CD8-positive, alpha-beta memory T cell (primary cell): ENCODE data around the gene ZXDC. TPM values are rescaled to one million over a fixed set of nuclear protein-coding genes. Genes with fewer than 3 reads are reported as not detected.

Source experiments
- CTCF ChIA-PET: fragments of 350-600 bp; sonication (Branson Sonifier 250); formaldehyde crosslinking; loops from one replicate; lab custom pipeline; 2021; ENCODE audit warnings: antibody characterized with exemption; lab: Charles Lee
- POLR2A ChIA-PET: fragments of 350-600 bp; sonication (Branson Sonifier 250); formaldehyde crosslinking; loops from one replicate; lab custom pipeline; 2021; ENCODE audit warnings: antibody characterized with exemption; lab: Charles Lee
- DNase-seq, 5 donors: peaks; one replicate each; pipeline versions ENCODE4 v3.0.0 to v3.0.0-alpha.2; 2020 to 2022; ENCODE audit warnings: mixed read lengths in 1 of 5
- H3K27ac ChIP-seq: one replicate; pipeline ENCODE4 v1.7.0; 2013; ENCODE audit warnings: low read depth, mild to moderate bottlenecking, low read length, moderate library complexity
- H3K27me3 ChIP-seq: 2 replicates; pipeline ENCODE4 v1.7.0; 2013; ENCODE audit warnings: low read length, mild to moderate bottlenecking; ENCODE audit not compliant: insufficient read depth, poor library complexity, severe bottlenecking
- H3K36me3 ChIP-seq: 2 replicates; pipeline ENCODE4 v1.7.0; 2013; ENCODE audit warnings: mild to moderate bottlenecking, low read length, moderate library complexity; ENCODE audit not compliant: insufficient read depth
- H3K4me1 ChIP-seq: 2 replicates; pipeline ENCODE4 v1.7.0; 2013; ENCODE audit warnings: mild to moderate bottlenecking, low read length, moderate library complexity; ENCODE audit not compliant: insufficient read depth
- H3K4me3 ChIP-seq: 2 replicates; pipeline ENCODE4 v1.7.0; 2013; ENCODE audit warnings: mild to moderate bottlenecking, low read length
- H3K9me3 ChIP-seq: 2 replicates; pipeline ENCODE4 v1.7.0; 2013; ENCODE audit warnings: mild to moderate bottlenecking, low read length
- H3K27ac Mint-ChIP-seq, 8 donors: one replicate each; pipeline ENCODE4 v1.8.0; 2020 to 2021; ENCODE audit warnings: mixed read lengths in 8 of 8, mild to moderate bottlenecking in 6 of 8, inconsistent platforms in 3 of 8, moderate library complexity in 3 of 8
- H3K27me3 Mint-ChIP-seq, 2 donors: one replicate each; pipeline ENCODE4 v1.8.0; 2020 to 2021; ENCODE audit warnings: mixed read lengths in 2 of 2, mild to moderate bottlenecking in 1 of 2, moderate library complexity in 1 of 2
- H3K36me3 Mint-ChIP-seq, 3 donors: one replicate each; pipeline ENCODE4 v1.8.0; 2020 to 2021; ENCODE audit warnings: mixed read lengths in 3 of 3, inconsistent platforms in 1 of 3, mild to moderate bottlenecking in 1 of 3
- H3K4me1 Mint-ChIP-seq, 3 donors: one replicate each; pipeline ENCODE4 v1.8.0; 2020 to 2021; ENCODE audit warnings: mixed read lengths in 3 of 3, inconsistent platforms in 1 of 3, mild to moderate bottlenecking in 1 of 3
- H3K4me3 Mint-ChIP-seq, 7 donors: one replicate each; pipeline ENCODE4 v1.8.0; 2020 to 2021; ENCODE audit warnings: mixed read lengths in 7 of 7, mild to moderate bottlenecking in 6 of 7, moderate library complexity in 4 of 7, inconsistent platforms in 2 of 7
- H3K9me3 Mint-ChIP-seq, 5 donors: one replicate each; pipeline ENCODE4 v1.8.0; 2020 to 2022; ENCODE audit warnings: mixed read lengths in 5 of 5, mild to moderate bottlenecking in 3 of 5, moderate library complexity in 2 of 5, inconsistent platforms in 1 of 5
- polyA plus RNA-seq: library from polyadenylated mRNA; unstranded; fragments of 300-500 nt; fragmentation: Illumina TruSeq; gene quantifications from one replicate; pipeline ENCODE4 v1.2.3, GENCODE V29; 2021
- total RNA-seq, 2 experiments: library from RNA; stranded (reverse); gene quantifications; one replicate each; pipeline ENCODE4 v1.2.3, GENCODE V29; 2021

Gene ZXDC
- total and polyA plus RNA-seq, 3 experiments from 2014 or later = 24.2 to 25.0 (median 24.6) TPM

- POLR2A ChIA-PET = no interaction called here
- H3K27ac Mint-ChIP-seq = no peak overlapping the region
- Histone ChIP-seq H3K27me3 (no peaks in the 10 kb centered on the region), H3K36me3 (no peaks in the 10 kb centered on the region), H3K4me3 (no peak overlapping the region), H3K4me1 (no peaks in the 10 kb centered on the region), H3K27ac (no peak overlapping the region), H3K9me3 (no peaks in the 10 kb centered on the region)
- H3K4me1 Mint-ChIP-seq = no peaks in the 10 kb centered on the region
- no peaks in the 10 kb centered on the region for H3K36me3 Mint-ChIP-seq
- CTCF ChIA-PET = no interaction called here
- H3K27me3 Mint-ChIP-seq = peaks cover 8 to 38% of the 10 kb centered on the region in 2 donors
- H3K9me3 Mint-ChIP-seq = peaks cover 0 to 1% (median 0%) of the 10 kb centered on the region in 5 donors
- no peak for DNase-seq
- H3K4me3 Mint-ChIP-seq = no peak overlapping the region
Observed at GRCh38 chr3:126401611-126402160, 74.0 kb downstream of the ZXDC start.

- no peaks in the 10 kb centered on the region for H3K4me1 Mint-ChIP-seq
- H3K36me3 Mint-ChIP-seq = no peaks in the 10 kb centered on the region
- peaks cover 0 to 1% (median 0%) of the 10 kb centered on the region in 5 donors for H3K9me3 Mint-ChIP-seq
- DNase-seq = no peak
- ChIA-PET CTCF (no interaction called here), POLR2A (no interaction called here)
- H3K27me3 Mint-ChIP-seq = peaks cover 18 to 32% of the 10 kb centered on the region in 2 donors
- no peak overlapping the region for H3K4me3 ChIP-seq
- no peaks in the 10 kb centered on the region for H3K36me3 ChIP-seq
- H3K4me1 ChIP-seq = no peaks in the 10 kb centered on the region
- no peaks in the 10 kb centered on the region for H3K27me3 ChIP-seq
- no peak overlapping the region for H3K4me3 Mint-ChIP-seq
- no peaks in the 10 kb centered on the region for H3K9me3 ChIP-seq
- H3K27ac Mint-ChIP-seq = no peak overlapping the region
- no peak overlapping the region for H3K27ac ChIP-seq
Observed at GRCh38 chr3:126399756-126400155, 75.9 kb downstream of the ZXDC start.

- CTCF ChIA-PET = no interaction called here
- H3K4me1 Mint-ChIP-seq = no peaks in the 10 kb centered on the region
- peak overlapping the region in 1 of 8 donors; percentile 3 for H3K27ac Mint-ChIP-seq
- DNase-seq = no peak
- H3K4me3 ChIP-seq = no peak overlapping the region
- H3K36me3 Mint-ChIP-seq = no peaks in the 10 kb centered on the region
- H3K4me3 Mint-ChIP-seq = no peak overlapping the region
- H3K9me3 Mint-ChIP-seq = peaks cover 0 to 1% (median 0%) of the 10 kb centered on the region in 5 donors
- H3K4me1 ChIP-seq = no peaks in the 10 kb centered on the region
- POLR2A ChIA-PET = no interaction called here
- no peak overlapping the region for H3K27ac ChIP-seq
- no peaks in the 10 kb centered on the region for H3K36me3 ChIP-seq
- H3K9me3 ChIP-seq = no peaks in the 10 kb centered on the region
- H3K27me3 ChIP-seq = no peaks in the 10 kb centered on the region
- peaks cover 18 to 34% of the 10 kb centered on the region in 2 donors for H3K27me3 Mint-ChIP-seq
Observed at GRCh38 chr3:126399351-126399735, 76.3 kb downstream of the ZXDC start.

GRCh38 chr3:126398423-126399350 lies 77.0 kb downstream of the ZXDC start:
- no peaks in the 10 kb centered on the region for H3K4me1 Mint-ChIP-seq
- Histone ChIP-seq H3K27ac (no peak overlapping the region), H3K9me3 (no peaks in the 10 kb centered on the region), H3K27me3 (no peaks in the 10 kb centered on the region), H3K36me3 (no peaks in the 10 kb centered on the region), H3K4me1 (no peaks in the 10 kb centered on the region), H3K4me3 (no peak overlapping the region)
- peak overlapping the region in 2 of 8 donors; percentile 11 to 25 for H3K27ac Mint-ChIP-seq
- H3K9me3 Mint-ChIP-seq = peaks cover 0 to 1% (median 0%) of the 10 kb centered on the region in 5 donors
- DNase-seq = no peak
- peaks cover 18 to 40% of the 10 kb centered on the region in 2 donors for H3K27me3 Mint-ChIP-seq
- H3K36me3 Mint-ChIP-seq = no peaks in the 10 kb centered on the region
- ChIA-PET POLR2A (no interaction called here), CTCF (no interaction called here)
- H3K4me3 Mint-ChIP-seq = no peak overlapping the region

- no peaks in the 10 kb centered on the region for H3K36me3 Mint-ChIP-seq
- Histone ChIP-seq H3K27ac (no peak overlapping the region), H3K36me3 (no peaks in the 10 kb centered on the region), H3K4me3 (no peak overlapping the region), H3K27me3 (no peaks in the 10 kb centered on the region), H3K9me3 (no peaks in the 10 kb centered on the region), H3K4me1 (no peaks in the 10 kb centered on the region)
- ChIA-PET POLR2A (no interaction called here), CTCF (no interaction called here)
- peaks cover 25 to 47% of the 10 kb centered on the region in 2 donors for H3K27me3 Mint-ChIP-seq
- H3K27ac Mint-ChIP-seq = peak overlapping the region in 1 of 8 donors; percentile 25
- no peak overlapping the region for H3K4me3 Mint-ChIP-seq
- H3K4me1 Mint-ChIP-seq = no peaks in the 10 kb centered on the region
- peaks cover 0 to 1% (median 0%) of the 10 kb centered on the region in 5 donors for H3K9me3 Mint-ChIP-seq
- DNase-seq = no peak
Observed at GRCh38 chr3:126397610-126398422, 77.9 kb downstream of the ZXDC start.

- H3K4me1 Mint-ChIP-seq = no peaks in the 10 kb centered on the region
- no peaks in the 10 kb centered on the region for H3K36me3 Mint-ChIP-seq
- H3K9me3 Mint-ChIP-seq = peaks cover 0 to 1% (median 0%) of the 10 kb centered on the region in 5 donors
- H3K27ac ChIP-seq = no peak overlapping the region
- no peak overlapping the region for H3K27ac Mint-ChIP-seq
- ChIA-PET POLR2A (no interaction called here), CTCF (no interaction called here)
- no peak overlapping the region for H3K4me3 Mint-ChIP-seq
- H3K27me3 ChIP-seq = peaks cover 4% of the 10 kb centered on the region
- H3K9me3 ChIP-seq = no peaks in the 10 kb centered on the region
- H3K36me3 ChIP-seq = no peaks in the 10 kb centered on the region
- no peak overlapping the region for H3K4me3 ChIP-seq
- DNase-seq = no peak
- no peaks in the 10 kb centered on the region for H3K4me1 ChIP-seq
- H3K27me3 Mint-ChIP-seq = peaks cover 26 to 46% of the 10 kb centered on the region in 2 donors
Observed at GRCh38 chr3:126396536-126396935, 79.2 kb downstream of the ZXDC start.

- no peak overlapping the region for H3K4me3 ChIP-seq
- Mint-ChIP-seq H3K27me3 (peaks cover 24 to 47% of the 10 kb centered on the region in 2 donors), H3K36me3 (no peaks in the 10 kb centered on the region), H3K4me1 (no peaks in the 10 kb centered on the region), H3K9me3 (no peaks in the 10 kb centered on the region), H3K4me3 (no peak overlapping the region), H3K27ac (no peak overlapping the region)
- peaks cover 4% of the 10 kb centered on the region for H3K27me3 ChIP-seq
- H3K9me3 ChIP-seq = no peaks in the 10 kb centered on the region
- no peaks in the 10 kb centered on the region for H3K4me1 ChIP-seq
- H3K27ac ChIP-seq = no peak overlapping the region
- no peak for DNase-seq
- H3K36me3 ChIP-seq = no peaks in the 10 kb centered on the region
- ChIA-PET CTCF (no interaction called here), POLR2A (no interaction called here)
Observed at GRCh38 chr3:126395846-126396513, 79.7 kb downstream of the ZXDC start.
